Measurements from ENCODE around the gene NOBOX.
"Not testable (repeated sequence)": the region's sequence is repeated elsewhere in the genome, so short reads cannot be mapped to it uniquely, and the experiment has no call there.

DNA sequence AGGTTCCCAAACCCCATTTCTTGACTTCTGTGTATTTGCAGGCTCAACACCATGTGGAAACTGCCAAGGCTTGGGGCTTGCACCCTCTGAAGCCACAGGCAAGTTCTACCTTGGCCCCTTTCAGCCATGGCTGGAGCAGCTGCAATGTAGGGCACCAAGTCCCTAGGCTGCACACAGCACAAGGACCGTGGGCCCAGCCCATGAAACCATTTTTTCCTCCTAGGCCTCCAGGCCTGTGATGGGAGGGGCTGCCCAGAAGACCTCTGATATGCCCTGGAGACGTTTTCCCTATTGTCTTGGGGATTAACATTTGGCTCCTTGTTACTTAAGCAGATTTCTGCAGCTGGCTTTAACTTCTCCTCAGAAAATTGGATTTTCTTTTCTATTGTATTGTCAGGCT is 24.0 kb upstream of the NOBOX start:
- TF ChIP-seq, protein P1, sequence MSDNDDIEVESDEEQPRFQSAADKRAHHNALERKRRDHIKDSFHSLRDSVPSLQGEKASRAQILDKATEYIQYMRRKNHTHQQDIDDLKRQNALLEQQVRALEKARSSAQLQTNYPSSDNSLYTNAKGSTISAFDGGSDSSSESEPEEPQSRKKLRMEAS (IDR thresholded peaks at IDR 0.05): not testable (repeated sequence)
- TF ChIP-seq, protein P2, sequence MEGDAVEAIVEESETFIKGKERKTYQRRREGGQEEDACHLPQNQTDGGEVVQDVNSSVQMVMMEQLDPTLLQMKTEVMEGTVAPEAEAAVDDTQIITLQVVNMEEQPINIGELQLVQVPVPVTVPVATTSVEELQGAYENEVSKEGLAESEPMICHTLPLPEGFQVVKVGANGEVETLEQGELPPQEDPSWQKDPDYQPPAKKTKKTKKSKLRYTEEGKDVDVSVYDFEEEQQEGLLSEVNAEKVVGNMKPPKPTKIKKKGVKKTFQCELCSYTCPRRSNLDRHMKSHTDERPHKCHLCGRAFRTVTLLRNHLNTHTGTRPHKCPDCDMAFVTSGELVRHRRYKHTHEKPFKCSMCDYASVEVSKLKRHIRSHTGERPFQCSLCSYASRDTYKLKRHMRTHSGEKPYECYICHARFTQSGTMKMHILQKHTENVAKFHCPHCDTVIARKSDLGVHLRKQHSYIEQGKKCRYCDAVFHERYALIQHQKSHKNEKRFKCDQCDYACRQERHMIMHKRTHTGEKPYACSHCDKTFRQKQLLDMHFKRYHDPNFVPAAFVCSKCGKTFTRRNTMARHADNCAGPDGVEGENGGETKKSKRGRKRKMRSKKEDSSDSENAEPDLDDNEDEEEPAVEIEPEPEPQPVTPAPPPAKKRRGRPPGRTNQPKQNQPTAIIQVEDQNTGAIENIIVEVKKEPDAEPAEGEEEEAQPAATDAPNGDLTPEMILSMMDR (IDR thresholded peaks at IDR 0.05; ENCODE audit: low read depth, low read length, missing input control): not testable (repeated sequence)
- TF ChIP-seq FOXA1 (IDR thresholded peaks at IDR 0.05); JUND (IDR thresholded peaks at IDR 0.05); GABPA (IDR thresholded peaks at IDR 0.05 in 1 of 2, conservative IDR thresholded peaks at IDR 0.05 in 1 of 2): not testable (repeated sequence)
- TF ChIP-seq, protein P3, sequence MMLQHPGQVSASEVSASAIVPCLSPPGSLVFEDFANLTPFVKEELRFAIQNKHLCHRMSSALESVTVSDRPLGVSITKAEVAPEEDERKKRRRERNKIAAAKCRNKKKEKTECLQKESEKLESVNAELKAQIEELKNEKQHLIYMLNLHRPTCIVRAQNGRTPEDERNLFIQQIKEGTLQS (IDR thresholded peaks at IDR 0.05): not testable (repeated sequence)
- TF ChIP-seq, protein P4, sequence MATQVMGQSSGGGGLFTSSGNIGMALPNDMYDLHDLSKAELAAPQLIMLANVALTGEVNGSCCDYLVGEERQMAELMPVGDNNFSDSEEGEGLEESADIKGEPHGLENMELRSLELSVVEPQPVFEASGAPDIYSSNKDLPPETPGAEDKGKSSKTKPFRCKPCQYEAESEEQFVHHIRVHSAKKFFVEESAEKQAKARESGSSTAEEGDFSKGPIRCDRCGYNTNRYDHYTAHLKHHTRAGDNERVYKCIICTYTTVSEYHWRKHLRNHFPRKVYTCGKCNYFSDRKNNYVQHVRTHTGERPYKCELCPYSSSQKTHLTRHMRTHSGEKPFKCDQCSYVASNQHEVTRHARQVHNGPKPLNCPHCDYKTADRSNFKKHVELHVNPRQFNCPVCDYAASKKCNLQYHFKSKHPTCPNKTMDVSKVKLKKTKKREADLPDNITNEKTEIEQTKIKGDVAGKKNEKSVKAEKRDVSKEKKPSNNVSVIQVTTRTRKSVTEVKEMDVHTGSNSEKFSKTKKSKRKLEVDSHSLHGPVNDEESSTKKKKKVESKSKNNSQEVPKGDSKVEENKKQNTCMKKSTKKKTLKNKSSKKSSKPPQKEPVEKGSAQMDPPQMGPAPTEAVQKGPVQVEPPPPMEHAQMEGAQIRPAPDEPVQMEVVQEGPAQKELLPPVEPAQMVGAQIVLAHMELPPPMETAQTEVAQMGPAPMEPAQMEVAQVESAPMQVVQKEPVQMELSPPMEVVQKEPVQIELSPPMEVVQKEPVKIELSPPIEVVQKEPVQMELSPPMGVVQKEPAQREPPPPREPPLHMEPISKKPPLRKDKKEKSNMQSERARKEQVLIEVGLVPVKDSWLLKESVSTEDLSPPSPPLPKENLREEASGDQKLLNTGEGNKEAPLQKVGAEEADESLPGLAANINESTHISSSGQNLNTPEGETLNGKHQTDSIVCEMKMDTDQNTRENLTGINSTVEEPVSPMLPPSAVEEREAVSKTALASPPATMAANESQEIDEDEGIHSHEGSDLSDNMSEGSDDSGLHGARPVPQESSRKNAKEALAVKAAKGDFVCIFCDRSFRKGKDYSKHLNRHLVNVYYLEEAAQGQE (IDR thresholded peaks at IDR 0.05): not testable (repeated sequence)
